ENCODE measurements around the gene RAB30.
"Not testable (repeated sequence)": the region's sequence is repeated elsewhere in the genome, so short reads cannot be mapped to it uniquely, and the experiment has no call there.

The RAB30 gene

DNA sequence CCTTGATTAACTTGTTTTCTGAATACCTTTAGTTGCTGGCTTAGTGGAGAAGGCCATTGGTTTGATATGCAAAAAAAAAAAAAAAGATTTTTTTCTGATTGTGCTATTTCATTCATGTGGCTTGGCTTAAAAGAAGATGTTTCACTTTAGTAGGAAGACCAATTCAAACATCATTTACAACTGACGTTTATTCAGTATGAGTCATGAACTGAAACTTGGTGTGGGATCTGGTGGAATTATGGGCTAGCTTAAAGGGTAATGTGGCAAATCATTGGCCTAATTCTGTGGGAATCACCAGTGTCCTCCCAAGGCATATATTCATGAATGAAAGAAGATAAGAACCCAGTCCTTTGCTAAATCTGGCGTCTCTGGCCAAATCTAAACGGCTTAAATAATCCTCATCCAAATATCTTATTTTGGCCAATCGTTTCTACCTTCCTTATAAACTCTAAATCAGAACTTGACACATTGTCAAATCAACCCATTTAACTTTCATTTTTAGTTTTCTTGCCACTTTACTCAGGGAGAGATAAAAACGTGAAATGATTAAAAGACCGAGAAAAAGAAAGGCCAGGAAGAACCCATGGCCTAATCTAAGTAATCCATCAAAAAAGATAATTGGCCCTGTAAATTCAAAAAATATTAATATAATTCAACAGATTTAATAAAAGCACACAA lies 93.1 kb downstream of the RAB30 start:
- DNase-seq: no peak

DNA sequence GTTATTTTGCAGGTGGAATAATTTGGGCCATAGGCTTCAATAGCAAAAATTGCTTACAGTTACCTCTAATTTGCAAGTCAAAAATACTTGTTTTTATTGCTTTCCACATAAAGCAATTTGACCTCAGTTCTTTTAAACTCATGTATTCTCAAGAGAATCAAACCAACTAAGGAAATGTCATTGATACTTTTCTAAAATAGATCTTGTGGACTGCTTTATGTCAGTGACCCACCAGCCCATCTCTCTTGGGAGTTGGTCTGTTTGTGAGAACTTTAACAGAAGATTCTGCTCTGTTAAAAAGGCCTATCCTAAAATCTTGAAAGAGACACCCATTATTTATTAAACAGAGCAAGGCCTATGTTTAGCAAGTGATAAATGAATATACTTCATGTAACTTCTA lies 94.9 kb downstream of the RAB30 start:
- DNase-seq: no peak

DNA sequence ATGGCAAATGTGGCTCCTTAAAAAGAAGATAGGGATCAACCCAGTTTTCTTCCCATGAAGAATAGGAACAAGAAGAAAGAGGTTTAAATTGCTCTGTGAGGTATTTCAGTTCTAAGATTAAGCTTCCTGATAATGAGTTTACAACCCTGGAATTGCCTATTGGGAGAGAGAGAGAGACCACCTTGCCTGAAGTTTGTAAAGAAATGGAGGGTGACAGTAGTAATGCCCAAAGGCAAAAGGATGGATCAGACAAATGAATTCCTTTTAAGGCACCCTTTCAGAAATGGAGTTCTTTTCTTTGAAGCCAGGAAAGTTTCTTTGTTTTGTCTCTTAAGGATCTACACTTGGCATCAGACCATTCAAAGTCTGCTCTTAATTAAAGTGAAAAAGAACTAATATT lies 95.8 kb downstream of the RAB30 start:
- no peak for DNase-seq

DNA sequence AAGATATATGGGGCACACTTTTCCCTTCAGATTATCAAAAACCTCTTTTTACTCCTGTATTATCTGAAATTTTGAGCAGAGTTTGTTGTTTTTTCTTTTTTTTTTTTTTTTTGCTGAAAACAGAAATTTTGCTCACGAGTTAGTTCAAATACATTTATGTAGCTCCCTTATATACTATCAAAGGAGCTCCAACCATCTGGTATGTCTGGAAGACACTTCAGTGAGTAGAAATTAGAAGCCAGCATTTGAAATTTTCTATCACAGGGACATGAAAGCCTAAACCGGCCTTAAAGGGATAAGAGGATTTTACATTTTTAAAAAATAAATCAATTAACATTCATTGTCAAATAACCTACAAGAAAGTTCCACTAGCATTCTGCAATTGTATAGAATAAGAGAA lies 96.8 kb downstream of the RAB30 start:
- DNase-seq: no peak

DNA sequence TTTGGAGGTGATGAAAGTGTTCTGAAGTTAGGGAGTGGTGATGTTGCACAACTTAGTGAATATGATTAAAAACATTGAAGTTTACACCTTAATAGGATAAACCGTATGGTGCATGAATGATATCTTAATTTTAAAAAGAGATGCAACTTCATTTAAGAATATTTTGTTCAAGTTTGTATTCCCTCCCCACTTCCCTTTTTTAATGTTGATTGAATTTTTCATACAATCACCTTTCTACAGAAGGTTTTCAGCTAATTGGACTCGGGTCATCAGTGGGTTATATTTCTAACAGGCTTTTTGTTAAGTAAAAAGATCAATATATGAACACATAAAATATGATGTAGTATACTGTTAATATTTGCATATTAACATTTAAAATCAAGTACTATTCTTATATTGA lies 97.6 kb downstream of the RAB30 start:
- DNase-seq: no peak

DNA sequence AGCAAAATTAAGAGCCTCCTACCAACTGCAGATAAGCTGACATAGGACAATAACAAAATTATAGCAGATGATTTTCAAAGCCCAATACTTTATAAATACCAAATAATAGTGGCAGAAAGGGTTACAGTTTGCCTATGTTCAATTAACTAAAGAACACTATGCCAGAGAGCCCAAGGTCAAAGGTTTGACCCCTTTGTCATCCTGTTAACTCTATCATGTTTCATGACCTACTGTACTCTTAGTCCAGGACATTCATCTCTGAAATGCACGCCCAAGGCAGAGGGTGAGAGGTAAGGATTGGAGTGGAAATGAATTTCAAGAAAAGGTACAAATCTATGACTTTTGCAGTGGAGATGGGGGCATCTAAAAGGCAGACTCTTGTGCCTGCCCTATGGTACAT lies 99.6 kb downstream of the RAB30 start:
- DNase-seq: no peak

DNA sequence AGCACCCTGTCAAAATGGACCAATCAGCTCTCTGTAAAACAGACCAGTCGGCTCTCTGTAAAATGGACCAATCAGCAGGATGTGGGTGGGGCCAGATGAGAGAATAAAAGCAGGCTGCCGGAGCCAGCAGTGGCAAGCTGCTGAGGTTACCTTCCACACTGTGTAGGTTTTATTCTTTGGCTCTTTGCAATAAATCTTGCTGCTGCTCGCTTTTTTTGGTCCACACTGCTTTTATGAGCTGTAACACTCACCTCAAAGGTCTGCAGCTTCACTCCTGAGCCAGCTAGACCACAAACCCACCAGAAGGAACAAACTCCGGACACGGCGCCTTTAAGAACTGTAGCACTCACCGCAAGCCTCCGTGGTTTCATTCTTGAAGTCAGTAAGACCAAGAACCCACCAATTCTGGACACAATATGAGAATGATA lies 100.2 kb downstream of the RAB30 start:
- peak; percentile 43 for DNase-seq

DNA sequence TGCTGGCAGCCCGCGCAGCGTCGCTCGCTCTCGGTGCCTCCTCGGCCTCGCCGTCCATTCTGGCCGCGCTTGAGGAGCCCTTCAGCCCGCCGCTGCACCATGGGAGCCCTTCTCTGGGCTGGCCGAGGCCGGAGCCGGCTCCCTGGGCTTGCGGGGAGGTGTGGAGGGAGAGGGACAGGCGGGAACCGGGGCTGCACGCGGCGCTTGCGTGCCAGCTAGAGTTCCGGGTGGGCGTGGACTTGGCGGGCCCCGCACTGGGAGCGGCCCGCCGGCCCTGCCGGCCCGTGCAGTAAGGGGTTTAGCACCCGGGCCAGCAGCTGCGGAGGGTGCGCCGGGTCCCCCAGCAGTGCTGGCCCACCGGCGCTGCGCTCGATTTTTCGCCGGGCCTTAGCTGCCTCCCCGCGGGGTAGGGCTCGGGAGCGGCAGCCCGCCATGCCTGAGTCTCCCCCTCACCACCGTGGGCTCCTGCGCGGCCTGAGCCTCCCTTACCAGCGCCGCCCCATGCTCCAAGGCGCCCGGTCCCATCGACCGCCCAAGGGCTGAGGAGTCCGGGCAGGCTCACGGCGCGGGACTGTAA lies 101.1 kb downstream of the RAB30 start:
- DNase-seq: peak; percentile 88

DNA sequence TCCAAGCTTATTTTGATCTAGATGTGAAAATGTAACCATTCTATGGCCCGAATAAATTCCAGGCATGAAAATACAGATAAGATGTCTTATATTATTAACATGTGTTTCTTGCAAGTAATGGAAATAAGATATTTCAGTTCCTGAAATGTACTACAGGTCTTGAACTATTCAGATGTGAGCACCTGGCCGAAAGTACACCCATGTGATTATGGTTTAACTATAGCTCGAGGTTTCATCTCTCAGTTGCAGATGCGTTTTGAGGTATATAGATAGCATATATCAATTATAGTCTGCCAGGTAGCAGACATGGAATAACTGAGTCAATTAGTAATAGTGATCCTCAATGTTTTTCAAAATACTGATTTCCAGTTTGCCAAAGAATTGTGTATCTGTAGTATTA lies 101.9 kb downstream of the RAB30 start:
- peak; percentile 49 for DNase-seq

DNA sequence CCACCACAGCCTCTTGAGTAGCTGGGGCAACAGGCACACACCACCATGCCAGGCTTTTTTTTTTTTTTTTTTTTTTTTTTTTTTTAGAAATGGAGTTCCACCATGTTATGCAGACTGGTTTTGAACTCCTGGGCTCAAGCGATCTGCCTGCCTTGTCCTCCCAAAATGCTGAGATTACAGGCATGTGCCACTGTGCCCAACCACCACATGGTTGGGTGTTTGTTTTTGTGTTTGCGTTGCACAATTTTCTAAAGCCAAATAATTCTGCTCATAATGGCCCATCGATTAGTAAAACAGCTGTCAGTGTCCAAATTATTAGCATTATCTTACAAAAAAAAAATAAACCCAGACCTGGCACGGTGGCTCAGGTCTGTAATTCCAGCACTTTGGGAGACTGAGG lies 104.3 kb downstream of the RAB30 start:
- no peak for DNase-seq

DNA sequence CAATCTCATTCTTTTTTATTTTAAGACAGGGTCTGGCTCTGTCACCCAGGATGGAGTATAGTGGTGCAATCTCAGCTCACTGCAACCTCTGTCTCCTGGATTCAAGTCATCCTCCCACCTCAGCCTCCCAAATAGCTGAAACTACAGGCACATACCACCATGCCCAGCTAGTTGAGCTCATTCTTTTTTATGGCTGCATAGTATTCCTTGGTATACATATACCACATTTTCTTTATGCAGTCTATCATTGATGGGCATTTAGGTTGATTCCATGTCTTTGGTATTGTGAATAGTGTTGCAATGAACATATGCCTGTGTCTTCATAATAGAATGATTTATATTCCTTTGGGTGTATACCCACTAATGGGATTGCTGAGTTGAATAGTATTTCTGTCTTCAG lies 109.7 kb downstream of the RAB30 start:
- not testable (repeated sequence) for DNase-seq

DNA sequence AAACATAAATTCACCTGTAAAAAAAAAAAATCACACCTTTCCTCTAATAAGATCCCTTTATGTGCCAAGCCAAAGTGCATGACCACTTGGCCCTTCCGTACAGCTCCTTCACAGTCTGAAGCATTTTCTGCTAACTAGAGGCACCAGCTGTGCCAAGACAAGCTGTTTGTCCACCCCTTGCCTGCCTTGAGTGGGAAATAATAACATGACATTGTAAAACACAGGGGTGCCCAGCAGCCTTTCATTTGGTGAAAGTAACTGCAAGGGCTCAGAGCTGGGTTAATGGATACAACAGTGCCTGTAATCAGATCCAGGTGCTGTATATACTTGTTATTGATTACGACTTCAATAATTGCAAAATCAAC lies 110.9 kb downstream of the RAB30 start:
- DNase-seq: peak; percentile 88

DNA sequence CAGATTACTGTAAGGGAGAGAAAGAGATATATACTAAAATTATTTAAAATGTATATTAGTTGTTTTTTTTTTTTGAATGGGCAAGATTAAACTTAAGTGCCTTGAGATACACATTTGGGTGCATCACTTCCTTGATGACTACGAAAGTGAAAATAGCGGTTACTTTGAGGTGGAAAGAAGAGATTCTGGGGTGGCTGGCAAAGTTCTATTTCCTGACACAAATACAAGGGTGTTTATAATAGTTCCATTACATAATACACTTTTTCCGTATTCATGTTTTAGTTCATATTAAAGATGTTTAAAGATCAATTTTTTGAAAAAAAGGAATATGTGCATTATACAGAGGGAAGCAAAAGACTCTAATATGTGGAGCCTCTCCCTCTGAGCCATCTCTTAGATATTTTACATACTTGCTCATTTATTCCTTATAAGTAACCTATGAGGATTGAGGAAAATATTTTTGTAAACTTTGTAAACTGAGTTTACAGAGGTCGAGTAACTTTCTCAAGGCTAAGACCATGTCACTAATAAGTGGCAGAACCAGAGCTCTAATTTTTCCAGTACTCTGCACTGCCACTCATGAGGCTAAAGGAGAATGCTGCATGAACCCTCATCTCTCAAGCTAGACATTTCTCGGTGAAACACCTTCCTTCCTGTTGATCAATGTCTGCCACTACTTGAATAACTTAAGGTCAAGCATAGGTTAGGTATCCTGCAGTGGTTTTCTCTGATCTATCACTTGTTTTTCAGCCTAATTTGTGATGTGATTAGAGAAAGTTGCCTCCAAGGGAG lies 111.5 kb downstream of the RAB30 start:
- DNase-seq: no peak

DNA sequence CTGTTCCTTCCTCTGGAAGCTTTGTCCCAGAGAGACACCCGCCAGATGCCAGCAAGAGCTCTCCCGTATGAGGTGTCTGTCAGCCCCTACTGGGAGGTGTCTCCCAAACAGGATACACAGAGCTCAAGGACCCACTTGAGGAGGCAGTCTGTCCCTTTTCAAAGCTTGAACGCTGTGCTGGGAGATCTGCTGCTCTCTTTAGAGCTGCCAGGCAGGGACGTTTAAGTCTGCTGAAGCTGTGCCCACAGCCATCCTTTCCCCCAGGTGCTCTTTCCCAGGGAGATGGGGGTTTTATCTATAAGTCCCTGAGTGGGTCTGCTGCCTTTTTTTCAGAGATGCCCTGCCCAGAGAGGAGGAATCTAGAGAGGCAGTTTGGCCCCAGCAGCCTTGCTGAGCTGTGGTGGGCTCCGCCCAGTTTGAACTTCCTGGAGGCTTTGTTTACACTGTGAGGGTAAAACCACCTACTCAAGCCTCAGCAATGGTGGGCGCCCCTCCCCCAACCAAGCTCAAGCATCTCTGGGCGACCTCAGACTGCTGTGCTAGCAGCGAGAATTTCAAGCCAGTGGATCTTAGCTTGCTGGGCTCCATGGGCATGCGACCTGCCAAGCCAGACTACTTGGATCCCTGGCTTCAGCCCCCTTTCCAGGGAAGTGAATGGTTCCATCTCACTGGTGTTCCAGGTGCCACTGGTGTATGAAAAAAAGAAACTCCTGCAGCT lies 115.8 kb downstream of the RAB30 start:
- DNase-seq: not testable (repeated sequence)

DNA sequence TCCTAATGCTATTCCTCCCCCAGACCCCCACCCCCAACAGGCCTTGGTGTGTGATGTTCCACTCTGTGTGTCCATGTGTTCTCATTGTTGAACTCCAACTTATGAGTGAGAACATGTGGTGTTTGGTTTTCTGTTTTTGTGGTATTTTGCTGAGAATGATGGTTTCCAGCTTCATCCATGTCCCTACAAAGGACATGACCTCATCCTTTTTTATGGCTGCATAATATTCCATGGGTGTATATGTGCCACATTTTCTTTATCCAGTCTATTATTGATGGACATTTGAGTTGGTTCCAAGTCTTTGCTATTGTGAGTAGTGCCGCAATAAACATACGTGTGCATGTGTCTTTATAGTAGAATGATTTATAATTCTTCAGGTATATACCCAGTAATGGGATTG lies 121.2 kb downstream of the RAB30 start:
- DNase-seq: not testable (repeated sequence)

DNA sequence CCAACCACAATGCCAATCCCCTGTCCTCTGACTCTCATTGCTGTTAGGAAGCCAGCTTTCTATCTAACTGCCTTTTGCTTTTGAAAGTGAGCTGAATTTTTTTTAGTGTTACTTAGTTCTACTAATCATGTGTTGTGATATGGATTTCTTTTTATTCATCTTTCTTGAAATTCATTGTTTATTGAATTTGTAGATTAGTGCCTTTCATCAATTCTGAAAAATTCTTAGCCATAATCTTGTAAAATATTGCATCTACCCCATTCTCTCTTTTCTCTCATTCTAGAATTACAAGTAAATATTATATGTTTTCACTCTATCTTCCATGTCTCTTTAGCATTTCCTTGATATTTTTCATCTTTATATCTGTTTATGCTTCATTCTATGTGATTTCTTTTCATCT lies 122.3 kb downstream of the RAB30 start:
- DNase-seq: no peak

DNA sequence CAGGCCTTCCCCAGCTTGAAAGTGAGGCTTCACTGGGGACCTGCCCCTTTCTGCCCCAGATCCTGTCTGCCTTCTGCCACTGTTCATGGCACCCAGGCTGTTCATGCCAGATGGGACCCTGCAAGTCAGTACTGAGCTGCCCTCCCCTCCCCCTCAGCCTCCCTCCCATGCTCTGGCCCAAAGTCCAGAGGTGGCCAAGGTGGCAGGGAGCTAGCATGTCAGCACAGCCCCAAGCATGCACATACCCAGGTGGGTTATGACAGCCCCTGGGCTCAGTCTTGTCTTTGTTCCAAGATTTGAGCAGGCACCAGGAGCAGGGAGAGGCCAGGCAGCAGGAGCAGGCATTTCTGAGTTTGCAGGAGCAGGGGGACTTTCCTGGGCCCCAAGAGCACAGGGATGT lies 126.0 kb downstream of the RAB30 start:
- no peak for DNase-seq

DNA sequence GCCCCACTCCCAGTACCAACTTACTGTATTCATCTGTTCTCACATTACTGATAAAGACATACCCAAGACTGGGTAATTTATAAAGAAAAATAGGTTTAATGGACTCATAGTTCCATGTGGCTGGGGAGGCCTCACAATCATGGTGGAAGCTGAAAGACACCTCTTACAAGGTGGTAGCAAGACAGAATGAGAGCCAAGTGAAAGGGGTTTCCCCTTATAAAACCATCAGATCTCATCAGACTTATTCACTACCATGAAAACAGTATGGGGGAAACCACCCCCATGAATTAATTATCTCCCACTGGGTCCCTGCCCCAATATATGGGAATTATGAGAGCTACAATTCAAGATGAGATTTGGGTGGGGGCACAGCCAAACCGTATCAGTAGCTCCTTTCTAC lies 126.7 kb downstream of the RAB30 start:
- not testable (repeated sequence) for DNase-seq

DNA sequence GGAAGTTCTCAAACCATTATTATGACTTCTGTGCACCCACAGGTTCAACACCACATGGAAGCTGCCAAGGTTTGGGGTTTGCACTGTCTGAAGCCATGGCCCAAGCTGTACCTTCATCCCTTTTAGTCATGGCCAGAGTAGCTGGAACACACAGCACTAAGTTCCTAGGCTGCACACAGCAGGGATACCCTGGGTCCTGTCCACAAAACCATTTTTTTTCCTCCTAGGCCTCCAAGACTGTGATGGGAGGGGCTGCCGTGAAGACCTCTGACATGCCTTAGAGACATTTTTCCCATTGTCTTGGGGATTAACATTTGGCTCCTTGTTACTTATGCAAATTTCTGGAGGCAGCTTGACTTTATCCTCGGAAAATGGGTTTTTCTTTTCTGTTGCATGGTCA lies 127.5 kb downstream of the RAB30 start:
- DNase-seq: no peak

DNA sequence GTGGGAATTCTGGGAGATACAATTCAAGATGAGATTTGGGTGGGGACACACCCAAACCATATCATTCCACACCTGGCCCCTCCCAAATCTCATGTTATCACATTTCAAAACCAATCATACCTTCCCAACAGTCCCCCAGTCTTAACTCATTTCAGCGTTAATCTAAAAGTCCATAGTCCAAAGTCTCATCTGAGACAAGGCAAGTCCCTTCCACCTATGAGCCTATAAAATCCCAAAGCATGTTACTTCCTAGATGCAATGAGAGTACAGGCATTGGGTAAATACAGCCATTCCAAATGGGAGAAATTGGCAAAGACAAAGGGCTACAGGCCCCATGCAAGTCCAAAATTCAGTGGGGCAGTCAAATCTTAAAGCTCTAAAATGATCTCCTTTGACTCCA lies 128.3 kb downstream of the RAB30 start:
- not testable (repeated sequence) for DNase-seq

DNA sequence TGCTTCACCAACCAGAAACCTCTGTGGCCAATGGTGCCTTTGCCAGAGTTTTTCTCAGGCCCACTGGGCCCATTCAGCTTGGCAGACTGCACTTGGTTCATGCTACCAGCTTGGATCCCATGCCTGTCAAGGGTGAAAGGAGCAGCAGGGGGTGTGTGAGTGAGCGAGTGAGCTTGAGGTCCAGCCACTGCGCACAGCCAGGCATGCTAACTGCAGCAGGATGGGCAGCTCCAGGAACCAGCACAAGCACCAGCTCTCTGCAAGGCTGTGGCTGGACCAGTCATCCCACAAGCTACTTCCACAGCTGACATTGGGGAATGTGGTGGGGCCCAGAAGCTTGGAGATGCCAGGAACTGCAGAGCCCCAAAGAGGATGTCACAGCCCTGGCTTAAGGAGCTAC lies 129.3 kb downstream of the RAB30 start:
- no peak for DNase-seq

DNA sequence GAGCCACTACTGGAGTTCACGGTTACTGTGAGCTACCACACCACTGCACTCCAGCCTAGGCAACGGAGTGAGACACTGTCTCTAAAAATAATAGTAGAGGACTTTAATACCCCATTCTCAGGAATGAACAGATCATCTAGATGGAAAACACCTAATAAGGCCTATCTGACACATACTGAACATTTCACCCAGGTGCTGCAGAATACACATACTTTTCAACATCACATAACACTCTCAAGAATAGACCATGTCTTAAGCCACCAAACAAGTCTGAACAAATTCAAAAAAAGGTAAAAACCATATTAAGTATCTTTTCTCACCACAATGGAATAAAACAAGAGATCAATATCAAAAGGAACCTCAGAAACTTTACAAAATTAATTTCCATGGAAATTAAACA lies 132.2 kb downstream of the RAB30 start:
- no peak for DNase-seq

DNA sequence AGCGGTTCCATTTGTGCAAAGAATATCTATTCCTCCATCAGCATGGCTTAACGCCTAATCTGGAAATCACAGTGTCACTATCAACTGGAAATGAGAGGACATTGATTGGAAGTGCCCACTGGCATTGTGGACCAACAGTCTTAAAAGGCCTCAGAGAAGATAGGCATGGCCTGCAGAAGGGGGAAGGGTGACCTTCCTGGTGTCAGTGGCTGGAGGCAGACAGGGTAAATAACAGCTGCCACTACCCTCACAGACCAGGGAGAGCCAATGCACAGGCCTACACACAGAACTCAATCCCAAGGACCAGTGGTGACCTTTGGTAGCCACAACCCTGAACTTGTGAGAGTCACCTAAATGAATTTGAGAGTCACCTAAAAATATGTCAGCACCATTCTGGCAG lies 134.1 kb downstream of the RAB30 start:
- DNase-seq: no peak

DNA sequence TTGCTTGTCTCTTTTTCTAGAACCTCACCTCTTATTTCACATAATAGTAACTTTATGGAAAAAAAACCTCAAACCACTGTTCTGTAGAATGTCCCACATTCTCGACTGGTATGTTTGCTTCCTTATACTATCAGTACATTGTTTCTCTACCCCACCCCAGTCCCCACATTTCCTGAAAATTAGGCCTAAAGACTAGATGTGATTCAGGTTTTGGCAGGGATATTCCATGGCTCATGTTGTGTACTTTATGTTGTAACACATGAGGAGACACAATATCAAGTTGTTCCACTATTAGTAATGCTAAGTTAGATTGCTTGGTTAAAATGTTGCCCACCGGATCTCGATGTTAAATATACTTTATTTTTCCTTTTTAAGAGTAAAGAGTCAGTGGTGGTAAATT lies 135.4 kb downstream of the RAB30 start:
- DNase-seq: no peak
